ENCODE measurements around the gene POLR3GL.

The POLR3GL gene

GRCh38 chr1:145985502-145986439 is 21.3 kb downstream of the POLR3GL start:
- Histone ChIP-seq H3K27me3 (ENCODE audit: insufficient read depth, poor library complexity, severe bottlenecking) (no peaks in the 10 kb centered on the region), H3K4me3 (replicated peaks; ENCODE audit: insufficient read depth, low read length) (peak overlapping the region; percentile 27), H3K27ac (replicated peaks) (peak overlapping the region; percentile 79)
- DNase-seq (ENCODE audit: low read depth in 1 of 2, low spot score in 1 of 2): peak in 1 of 2 experiments; percentile 84
- TF ChIP-seq GABPA (IDR thresholded peaks at IDR 0.05; ENCODE audit: low read depth) (0 out of 2 replicates have a peak, but pooled peaks have one; percentile 10), CTCF (IDR thresholded peaks at IDR 0.05; ENCODE audit: insufficient read depth, low read length) (no peak), SPI1 (IDR thresholded peaks at IDR 0.05; ENCODE audit: borderline replicate concordance, low read depth) (peak; percentile 86), REST (IDR thresholded peaks at IDR 0.05; ENCODE audit: insufficient replicate concordance, low read depth) (no peak), POLR2AphosphoS5 (IDR thresholded peaks at IDR 0.05; ENCODE audit: low read depth) (peak; percentile 53)

GRCh38 chr1:145986551-145986950 is 22.1 kb downstream of the POLR3GL start:
- Histone ChIP-seq H3K27me3 (ENCODE audit: insufficient read depth, poor library complexity, severe bottlenecking) (no peaks in the 10 kb centered on the region), H3K27ac (replicated peaks) (peak overlapping the region; percentile 21; the same call in 1 of the 2 replicates), H3K4me3 (replicated peaks; ENCODE audit: insufficient read depth, low read length) (no peak overlapping the region)
- TF ChIP-seq POLR2AphosphoS5 (IDR thresholded peaks at IDR 0.05; ENCODE audit: low read depth): no peak
- no peak for TF ChIP-seq REST (IDR thresholded peaks at IDR 0.05; ENCODE audit: insufficient replicate concordance, low read depth)
- TF ChIP-seq SPI1 (IDR thresholded peaks at IDR 0.05; ENCODE audit: borderline replicate concordance, low read depth): no peak
- TF ChIP-seq CTCF (IDR thresholded peaks at IDR 0.05; ENCODE audit: insufficient read depth, low read length): no peak
- no peak for TF ChIP-seq GABPA (IDR thresholded peaks at IDR 0.05; ENCODE audit: low read depth)
- DNase-seq (ENCODE audit: low read depth in 1 of 2, low spot score in 1 of 2): no peak

- TF ChIP-seq CTCF (IDR thresholded peaks at IDR 0.05; ENCODE audit: insufficient read depth, low read length): no peak
- no peak for TF ChIP-seq GABPA (IDR thresholded peaks at IDR 0.05; ENCODE audit: low read depth)
- TF ChIP-seq POLR2AphosphoS5 (IDR thresholded peaks at IDR 0.05; ENCODE audit: low read depth): no peak
- TF ChIP-seq SPI1 (IDR thresholded peaks at IDR 0.05; ENCODE audit: borderline replicate concordance, low read depth): no peak
- no peak for TF ChIP-seq REST (IDR thresholded peaks at IDR 0.05; ENCODE audit: insufficient replicate concordance, low read depth)
- Histone ChIP-seq H3K4me3 (replicated peaks; ENCODE audit: insufficient read depth, low read length) (no peak overlapping the region), H3K27me3 (ENCODE audit: insufficient read depth, poor library complexity, severe bottlenecking) (no peaks in the 10 kb centered on the region), H3K27ac (replicated peaks) (no peak overlapping the region)
- DNase-seq (ENCODE audit: low read depth in 1 of 2, low spot score in 1 of 2): no peak
These were observed 23.4 kb downstream of the POLR3GL start for GRCh38 chr1:145987926-145988325.

All from HL-60 (cell line).